ENCODE results near the gene TMC6.

DNA sequence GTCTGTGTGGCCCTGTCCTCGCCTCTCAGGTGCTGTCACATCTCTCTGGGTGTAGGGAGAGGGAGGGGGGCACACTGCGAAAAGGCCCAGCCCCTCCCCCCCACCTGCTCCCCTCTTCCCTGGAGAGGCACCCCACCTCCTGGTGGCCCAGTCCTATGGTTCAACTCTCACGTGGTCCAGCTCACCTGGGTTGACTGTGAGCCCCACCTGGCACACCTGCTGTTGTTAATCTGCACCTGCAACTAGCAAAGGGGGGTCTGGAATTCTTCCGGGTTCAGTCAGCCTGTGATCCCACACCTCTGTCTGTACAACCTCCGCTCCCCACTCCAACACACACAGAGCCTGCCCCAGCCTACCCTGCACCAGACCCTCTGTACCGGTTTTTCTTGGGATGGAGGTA lies 37.9 kb upstream of the TMC6 start:
- TF ChIP-seq, protein P1, sequence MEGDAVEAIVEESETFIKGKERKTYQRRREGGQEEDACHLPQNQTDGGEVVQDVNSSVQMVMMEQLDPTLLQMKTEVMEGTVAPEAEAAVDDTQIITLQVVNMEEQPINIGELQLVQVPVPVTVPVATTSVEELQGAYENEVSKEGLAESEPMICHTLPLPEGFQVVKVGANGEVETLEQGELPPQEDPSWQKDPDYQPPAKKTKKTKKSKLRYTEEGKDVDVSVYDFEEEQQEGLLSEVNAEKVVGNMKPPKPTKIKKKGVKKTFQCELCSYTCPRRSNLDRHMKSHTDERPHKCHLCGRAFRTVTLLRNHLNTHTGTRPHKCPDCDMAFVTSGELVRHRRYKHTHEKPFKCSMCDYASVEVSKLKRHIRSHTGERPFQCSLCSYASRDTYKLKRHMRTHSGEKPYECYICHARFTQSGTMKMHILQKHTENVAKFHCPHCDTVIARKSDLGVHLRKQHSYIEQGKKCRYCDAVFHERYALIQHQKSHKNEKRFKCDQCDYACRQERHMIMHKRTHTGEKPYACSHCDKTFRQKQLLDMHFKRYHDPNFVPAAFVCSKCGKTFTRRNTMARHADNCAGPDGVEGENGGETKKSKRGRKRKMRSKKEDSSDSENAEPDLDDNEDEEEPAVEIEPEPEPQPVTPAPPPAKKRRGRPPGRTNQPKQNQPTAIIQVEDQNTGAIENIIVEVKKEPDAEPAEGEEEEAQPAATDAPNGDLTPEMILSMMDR (IDR thresholded peaks at IDR 0.05): no peak
- no peak for TF ChIP-seq POLR2A (IDR thresholded peaks at IDR 0.05)

All from adrenal gland (tissue), 5 donors.